ENCODE results near the gene ABHD17C. TPM values are rescaled to one million over a fixed set of nuclear protein-coding genes. Genes with fewer than 3 reads are reported as not detected.

The ABHD17C gene
- total and polyA plus RNA-seq, 2 of the 8 experiments (the other 6 are each of a cell fraction or from before 2014, with no cell fraction given): 20.2 to 29.8 TPM

- no peak overlapping the region for H2BK120ac ChIP-seq (replicated peaks; ENCODE audit: low read depth, low read length)
- CTCF ChIA-PET (ENCODE audit: partially characterized antibody): interaction anchor here (0.6 to 1.4 kb wide), 3 partner anchors 19 to 291 kb away, joined by 3 to 4 read pairs (median 4); no protein-coding TSS in a partner anchor
- no peak overlapping the region for H2BK5ac ChIP-seq (ENCODE audit: low read depth, low read length)
- no peak overlapping the region for H3K23ac ChIP-seq (ENCODE audit: insufficient read length)
- H3K9me3 ChIP-seq (ENCODE audit: insufficient read depth in 2 of 2, low read depth in 1 of 2, low read length in 1 of 2): no peaks in the 10 kb centered on the region
- no peak overlapping the region for H3K18ac ChIP-seq (ENCODE audit: extremely low read depth, low read length)
- peaks cover 4% of the 10 kb centered on the region for H3K23me2 ChIP-seq (ENCODE audit: low read depth, low read length)
- no peak overlapping the region for H3K4me3 ChIP-seq (ENCODE audit: extremely low read depth in 1 of 4, insufficient read depth in 2 of 4, low read depth in 3 of 4, low read length in 4 of 4)
- H3K79me2 ChIP-seq (ENCODE audit: control insufficient read depth in 1 of 2, insufficient read depth in 2 of 2, low read length in 2 of 2): no peaks in the 10 kb centered on the region
- no peak overlapping the region for H3K56ac ChIP-seq (replicated peaks; ENCODE audit: insufficient read length, low read depth, low read length)
- DNase-seq (ENCODE audit: low read depth in 1 of 2, low spot score in 2 of 2) (no peak), FAIRE-seq (no peak)
- no peaks in the 10 kb centered on the region for H3K79me1 ChIP-seq (ENCODE audit: low read depth, low read length)
- 73% methylated on average over 5 of the region's 5 CpGs; no CpG with 5 or more reads in 1 of the 2 experiments for WGBS, 2 experiments (ENCODE audit: extremely low coverage in 1 of 2, insufficient coverage in 1 of 2, insufficient read length in 1 of 2, insufficient replicate concordance in 2 of 2, low coverage in 1 of 2, low lambda C conversion rate in 2 of 2, missing lambda C conversion rate in 1 of 2)
- no peak overlapping the region for H2AK5ac ChIP-seq (ENCODE audit: low read depth, low read length)
- no peak overlapping the region for H3K14ac ChIP-seq (ENCODE audit: insufficient read length)
- no peak overlapping the region for H2BK20ac ChIP-seq (ENCODE audit: low read length)
- H3K4me2 ChIP-seq (ENCODE audit: insufficient read depth in 1 of 2, low read depth in 2 of 2, low read length in 2 of 2): no peak overlapping the region
- H4K5ac ChIP-seq (ENCODE audit: insufficient read length, low read depth, low read length): no peak overlapping the region
- H3K27me3 ChIP-seq (replicated peaks in 1 of 4; ENCODE audit: control insufficient read depth in 3 of 4, extremely low read depth in 1 of 4, insufficient read depth in 3 of 4, low read length in 3 of 4): peaks cover 0 to 7% (median 3%) of the 10 kb centered on the region in 4 experiments; a peak in 4 of 7 replicates
- POLR2A ChIA-PET (ENCODE audit: partially characterized antibody): no interaction called here
- no peak overlapping the region for H2BK15ac ChIP-seq (ENCODE audit: low read length)
- no peak overlapping the region for H4K8ac ChIP-seq (ENCODE audit: extremely low read depth, insufficient read depth, low read length)
- no peak overlapping the region for H2AFZ ChIP-seq (ENCODE audit: low read length)
- H3K4ac ChIP-seq (replicated peaks; ENCODE audit: insufficient read length, low read depth, low read length): no peak overlapping the region
- H2BK12ac ChIP-seq (ENCODE audit: low read depth, low read length): no peak overlapping the region
- H3K36me3 ChIP-seq (ENCODE audit: control insufficient read depth in 2 of 4, insufficient read depth in 4 of 4, low read length in 3 of 4): no peaks in the 10 kb centered on the region
- no peak overlapping the region for H3K27ac ChIP-seq (ENCODE audit: low read depth, low read length)
- no peak overlapping the region for H4K91ac ChIP-seq (replicated peaks; ENCODE audit: insufficient read length, low read length)
- H3K9ac ChIP-seq (replicated peaks in 1 of 4; ENCODE audit: extremely low read depth in 1 of 4, low read depth in 3 of 4, low read length in 3 of 4): no peak overlapping the region
- peaks cover 0 to 1% (median 0%) of the 10 kb centered on the region in 4 experiments; a peak in 1 of 7 replicates for H3K4me1 ChIP-seq (replicated peaks in 1 of 4; ENCODE audit: control insufficient read depth in 3 of 4, insufficient read depth in 4 of 4, low read length in 3 of 4)
- H4K20me1 ChIP-seq (replicated peaks in 1 of 2; ENCODE audit: control insufficient read depth in 1 of 2, insufficient read depth in 2 of 2, low read length in 2 of 2): no peaks in the 10 kb centered on the region
- no peak for TF ChIP-seq SRF (IDR thresholded peaks at IDR 0.05; ENCODE audit: low read depth, low read length)
- no peak for TF ChIP-seq ATF3 (IDR thresholded peaks at IDR 0.05; ENCODE audit: insufficient read depth, low read depth, low read length)
- no peak for TF ChIP-seq MAX (IDR thresholded peaks at IDR 0.05)
- no peak for TF ChIP-seq KDM4A (IDR thresholded peaks at IDR 0.05; ENCODE audit: low read depth, low read length, severe bottlenecking)
- no peak for TF ChIP-seq GABPA (IDR thresholded peaks at IDR 0.05; ENCODE audit: borderline replicate concordance, insufficient read depth, low read length)
- no peak for TF ChIP-seq TAF7 (optimal IDR thresholded peaks at IDR 0.05; ENCODE audit: borderline replicate concordance, low read depth, low read length)
- no peak for TF ChIP-seq SP4 (IDR thresholded peaks at IDR 0.05; ENCODE audit: low read length)
- no peak for TF ChIP-seq CTCF (IDR thresholded peaks at IDR 0.05; ENCODE audit: control extremely low read depth in 1 of 3, insufficient read depth in 1 of 3, low read depth in 1 of 3, low read length in 3 of 3)
- TF ChIP-seq BRCA1 (IDR thresholded peaks at IDR 0.05; ENCODE audit: low read depth, low read length): no peak
- TF ChIP-seq RNF2 (IDR thresholded peaks at IDR 0.05; ENCODE audit: borderline replicate concordance, low read depth, low read length, missing control alignments, poor library complexity, severe bottlenecking): no peak
Measured at GRCh38 chr15:80689716-80690115, 5.4 kb upstream of the ABHD17C start.

Measured in H1 (cell line).